Lung (tissue), 12 donors: ENCODE measurements around the gene SUPT3H. TPM values are rescaled to one million over a fixed set of nuclear protein-coding genes. Genes with fewer than 3 reads are reported as not detected.

Experiments
- ATAC-seq: fragments of 200-7000 bp; cut with Tn5 transposase; one replicate; pipeline ENCODE4 v1.9.1; 2020; ENCODE audit warnings: moderate number of reproducible peaks; ENCODE audit not compliant: insufficient read depth, low FRiP score
- DNase-seq, 3 donors: peaks; one replicate each; pipeline ENCODE4 v3.0.0-alpha.2; 2013 to 2017
- H3K27ac ChIP-seq, 2 donors: one replicate each; pipeline ENCODE4 v1.5.1; 2013; ENCODE audit warnings: mild to moderate bottlenecking in 2 of 2, moderate library complexity in 2 of 2, control low read depth in 1 of 2, inconsistent platforms in 1 of 2, low read depth in 1 of 2, low read length in 1 of 2
- H3K27me3 ChIP-seq, 3 donors: one replicate each; pipeline ENCODE4 v1.5.1; 2013; ENCODE audit warnings: low read length in 2 of 3; ENCODE audit not compliant: control insufficient read depth in 3 of 3, insufficient read depth in 3 of 3
- H3K36me3 ChIP-seq, 4 donors: one replicate each; pipeline ENCODE4 v1.5.1; 2013; ENCODE audit warnings: low read length in 4 of 4, mild to moderate bottlenecking in 1 of 4, moderate library complexity in 1 of 4; ENCODE audit not compliant: control insufficient read depth in 4 of 4, insufficient read depth in 4 of 4
- H3K4me1 ChIP-seq, 5 donors: one replicate each; pipeline ENCODE4 v1.5.1; 2013; ENCODE audit warnings: low read length in 5 of 5, mild to moderate bottlenecking in 2 of 5, moderate library complexity in 1 of 5; ENCODE audit not compliant: control insufficient read depth in 5 of 5, insufficient read depth in 5 of 5
- H3K4me3 ChIP-seq: one replicate; pipeline ENCODE4 v1.5.1; 2013; ENCODE audit warnings: mild to moderate bottlenecking, control low read depth, moderate library complexity
- H3K9ac ChIP-seq, 2 donors: one replicate each; pipeline ENCODE4 v1.5.1; 2013; ENCODE audit warnings: low read length in 2 of 2, control low read depth in 1 of 2; ENCODE audit not compliant: insufficient read depth in 1 of 2
- H3K9me3 ChIP-seq, 4 donors: one replicate each; pipeline ENCODE4 v1.5.1; 2013; ENCODE audit warnings: low read length in 3 of 4, mild to moderate bottlenecking in 1 of 4, moderate library complexity in 1 of 4; ENCODE audit not compliant: control insufficient read depth in 4 of 4, insufficient read depth in 3 of 4
- CTCF ChIP-seq: IDR thresholded peaks from 2 replicates; pipeline ENCODE4 v1.5.1; 2012; ENCODE audit warnings: mild to moderate bottlenecking; ENCODE audit errors: control extremely low read depth, extremely low read depth
- WGBS, 2 donors: extraction: QIAGEN DNeasy Blood & Tissue Kit; methylation state at CpG; one replicate each; pipeline ENCODE4 v1.1.7; 2013; 5-methylcytosine and 5-hydroxymethylcytosine counted together
- polyA plus RNA-seq, 2 donors: library from polyadenylated mRNA; stranded (reverse); fragments of 200-250 nt; gene quantifications; one replicate each; pipeline ENCODE4 v1.2.1, GENCODE V29; 2013
- total RNA-seq, 2 donors: library from RNA; depleted of rRNA in 1 of 2; stranded (reverse); fragments of >200 nt in 1 of 2; gene quantifications; one replicate each; pipeline ENCODE4 v1.2.1, GENCODE V29; 2014 to 2021
- donor health status: control.
- donor health status: control.
- donor health status: Bipolar disorder and iron deficiency.
- donor health status: healthy.
- donor health status: DM: yes; HTN: yes; CAD: no.

Gene SUPT3H
- total and polyA plus RNA-seq, 4 donors = 5.2 to 17.4 (median 8.2) TPM

GRCh38 chr6:45038226-45038625 lies 339.5 kb downstream of the SUPT3H start:
- WGBS, 2 donors = 54 to 83% methylated on average over 1 of the region's 1 CpG

GRCh38 chr6:45036103-45036502 lies 341.6 kb downstream of the SUPT3H start:
- DNase-seq = no peak
- 85 to 91% methylated on average over 3 of the region's 3 CpGs for WGBS, 2 donors
- H3K27me3 ChIP-seq = no peaks in the 10 kb centered on the region
- no peak for TF ChIP-seq CTCF
- no peak overlapping the region for H3K27ac ChIP-seq
- H3K36me3 ChIP-seq = no peaks in the 10 kb centered on the region
- H3K9ac ChIP-seq = no peak overlapping the region
- no peak overlapping the region for H3K4me3 ChIP-seq
- H3K4me1 ChIP-seq = no peaks in the 10 kb centered on the region
- no peak for ATAC-seq
- H3K9me3 ChIP-seq = no peaks in the 10 kb centered on the region

More at GRCh38 chr6:45038226-45038625, 339.5 kb downstream of the SUPT3H start:
- H3K9me3 ChIP-seq = no peaks in the 10 kb centered on the region
- no peak for ATAC-seq
- H3K36me3 ChIP-seq = no peaks in the 10 kb centered on the region
- H3K4me3 ChIP-seq = no peak overlapping the region
- no peak for TF ChIP-seq CTCF
- H3K9ac ChIP-seq = no peak overlapping the region
- DNase-seq = no peak
- H3K4me1 ChIP-seq = no peaks in the 10 kb centered on the region
- no peak overlapping the region for H3K27ac ChIP-seq
- no peaks in the 10 kb centered on the region for H3K27me3 ChIP-seq

DNA sequence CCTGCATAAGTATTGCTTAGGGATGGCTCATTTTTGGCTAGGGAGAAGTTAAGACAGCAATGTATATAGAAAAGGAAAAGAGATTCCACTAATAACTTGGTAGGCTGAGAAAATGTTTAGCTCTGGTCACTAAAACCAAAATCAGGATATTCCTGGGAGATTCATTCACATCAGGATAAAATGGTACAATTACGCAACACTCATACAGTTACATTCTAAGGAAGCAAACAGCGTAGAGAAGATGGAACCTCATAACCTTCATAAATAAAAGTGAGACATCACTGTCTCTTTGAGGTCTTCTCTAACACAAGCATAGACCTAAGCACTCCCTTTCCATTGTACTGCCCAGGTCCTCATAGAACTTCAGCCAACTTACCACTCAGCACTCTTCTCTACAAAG lies 345.3 kb downstream of the SUPT3H start:
- no peak overlapping the region for H3K27ac ChIP-seq
- no peak overlapping the region for H3K9ac ChIP-seq
- H3K4me3 ChIP-seq = no peak overlapping the region
- H3K27me3 ChIP-seq = no peaks in the 10 kb centered on the region
- no peak for ATAC-seq
- 89 to 95% methylated on average over 2 of the region's 2 CpGs for WGBS, 2 donors
- TF ChIP-seq CTCF = no peak
- peaks cover 0 to 4% (median 0%) of the 10 kb centered on the region in 4 donors for H3K9me3 ChIP-seq
- no peaks in the 10 kb centered on the region for H3K4me1 ChIP-seq
- DNase-seq = no peak
- H3K36me3 ChIP-seq = no peaks in the 10 kb centered on the region

- H3K4me1 ChIP-seq = no peaks in the 10 kb centered on the region
- DNase-seq (no peak), ATAC-seq (no peak)
- no peak overlapping the region for H3K27ac ChIP-seq
- H3K9ac ChIP-seq = no peak overlapping the region
- no peak for TF ChIP-seq CTCF
- no peak overlapping the region for H3K4me3 ChIP-seq
- H3K36me3 ChIP-seq = no peaks in the 10 kb centered on the region
- no peaks in the 10 kb centered on the region for H3K27me3 ChIP-seq
- 74 to 81% methylated on average over 1 of the region's 1 CpG for WGBS, 2 donors
- H3K9me3 ChIP-seq = peaks cover 0 to 8% (median 0%) of the 10 kb centered on the region in 4 donors
These were observed 346.1 kb downstream of the SUPT3H start for GRCh38 chr6:45031601-45032000.
